ENCODE data around the gene NXNL2.

NXNL2 gene

GRCh38 chr9:88583901-88584596 lies 49.1 kb downstream of the NXNL2 start:
- H3K27ac ChIP-seq, result no peak overlapping the region

GRCh38 chr9:88585426-88585825 lies 50.4 kb downstream of the NXNL2 start:
- no peak overlapping the region for H3K4me3 ChIP-seq
- H3K36me3 ChIP-seq, result no peaks in the 10 kb centered on the region
- no peak for TF ChIP-seq CTCF (IDR thresholded peaks at IDR 0.05)
- intact Hi-C loops (cut with DNase I; ENCODE audit: low total_unique reads), result no loop called here
- peaks cover 0 to 14% (median 6%) of the 10 kb centered on the region in 4 donors for H3K4me1 ChIP-seq
- H3K27me3 ChIP-seq, result no peaks in the 10 kb centered on the region
- no peaks in the 10 kb centered on the region for H3K9me3 ChIP-seq
- DNase-seq, result no peak
- no peak overlapping the region for H3K27ac ChIP-seq

More at GRCh38 chr9:88583901-88584596, 49.1 kb downstream of the NXNL2 start:
- intact Hi-C loops (cut with DNase I; ENCODE audit: low total_unique reads), result no loop called here
- no peak for DNase-seq
- TF ChIP-seq CTCF (IDR thresholded peaks at IDR 0.05), result no peak
- Histone ChIP-seq H3K4me3 (no peak overlapping the region), H3K4me1 (peaks cover 0 to 14% (median 6%) of the 10 kb centered on the region in 4 donors), H3K36me3 (no peaks in the 10 kb centered on the region), H3K9me3 (no peaks in the 10 kb centered on the region), H3K27me3 (no peaks in the 10 kb centered on the region)

- no peak overlapping the region for H3K4me3 ChIP-seq
- intact Hi-C loops (cut with DNase I; ENCODE audit: low total_unique reads), result no loop called here
- TF ChIP-seq CTCF (IDR thresholded peaks at IDR 0.05), result no peak
- no peaks in the 10 kb centered on the region for H3K36me3 ChIP-seq
- no peak for DNase-seq
- no peaks in the 10 kb centered on the region for H3K9me3 ChIP-seq
- H3K27ac ChIP-seq, result peak overlapping the region in 1 of 2 donors; percentile 14
- H3K4me1 ChIP-seq, result peaks cover 0 to 14% (median 6%) of the 10 kb centered on the region in 4 donors
- H3K27me3 ChIP-seq, result no peaks in the 10 kb centered on the region
These were observed 51.5 kb downstream of the NXNL2 start for GRCh38 chr9:88586452-88586851.

GRCh38 chr9:88587182-88587581 lies 52.2 kb downstream of the NXNL2 start:
- no peak overlapping the region for H3K4me3 ChIP-seq
- no peaks in the 10 kb centered on the region for H3K36me3 ChIP-seq
- intact Hi-C loops (cut with DNase I; ENCODE audit: low total_unique reads), result no loop called here
- peaks cover 0 to 14% (median 6%) of the 10 kb centered on the region in 4 donors for H3K4me1 ChIP-seq
- no peaks in the 10 kb centered on the region for H3K9me3 ChIP-seq
- DNase-seq, result no peak
- H3K27ac ChIP-seq, result peak overlapping the region in 1 of 2 donors; percentile 14
- no peak for TF ChIP-seq CTCF (IDR thresholded peaks at IDR 0.05)
- H3K27me3 ChIP-seq, result no peaks in the 10 kb centered on the region

GRCh38 chr9:88587885-88588649 lies 53.1 kb downstream of the NXNL2 start:
- intact Hi-C loops (cut with DNase I; ENCODE audit: low total_unique reads), result no loop called here
- Histone ChIP-seq H3K36me3 (no peaks in the 10 kb centered on the region), H3K27me3 (no peaks in the 10 kb centered on the region)

More at GRCh38 chr9:88587885-88588649, 53.1 kb downstream of the NXNL2 start:
- H3K27ac ChIP-seq, result no peak overlapping the region
- no peak for DNase-seq
- TF ChIP-seq CTCF (IDR thresholded peaks at IDR 0.05), result no peak
- no peaks in the 10 kb centered on the region for H3K9me3 ChIP-seq
- H3K4me3 ChIP-seq, result no peak overlapping the region
- peaks cover 0 to 14% (median 6%) of the 10 kb centered on the region in 4 donors for H3K4me1 ChIP-seq

Measured in tibial artery (tissue), 4 donors.